Measurements from ENCODE around the gene ITGB3.
A peak's percentile ranks its signal among the peaks of the same experiment; 100 is the strongest.
"Not testable (repeated sequence)": the region's sequence is repeated elsewhere in the genome, so short reads cannot be mapped to it uniquely, and the experiment has no call there.

Gene ITGB3

GRCh38 chr17:47223460-47223859, 30.2 kb upstream of the ITGB3 start:
- no peak for DNase-seq

GRCh38 chr17:47224077-47224476, 29.6 kb upstream of the ITGB3 start:
- not testable (repeated sequence) for DNase-seq

- DNase-seq = no peak
Observed at GRCh38 chr17:47224966-47225365, 28.7 kb upstream of the ITGB3 start.

GRCh38 chr17:47225436-47225858, 28.2 kb upstream of the ITGB3 start:
- no peak for DNase-seq

- no peak for DNase-seq
Observed at GRCh38 chr17:47225911-47226688, 27.5 kb upstream of the ITGB3 start.

- no peak for DNase-seq
Observed at GRCh38 chr17:47227862-47228261, 25.8 kb upstream of the ITGB3 start.

GRCh38 chr17:47229535-47230443, 23.8 kb upstream of the ITGB3 start:
- peak; percentile 52 for DNase-seq

DNA sequence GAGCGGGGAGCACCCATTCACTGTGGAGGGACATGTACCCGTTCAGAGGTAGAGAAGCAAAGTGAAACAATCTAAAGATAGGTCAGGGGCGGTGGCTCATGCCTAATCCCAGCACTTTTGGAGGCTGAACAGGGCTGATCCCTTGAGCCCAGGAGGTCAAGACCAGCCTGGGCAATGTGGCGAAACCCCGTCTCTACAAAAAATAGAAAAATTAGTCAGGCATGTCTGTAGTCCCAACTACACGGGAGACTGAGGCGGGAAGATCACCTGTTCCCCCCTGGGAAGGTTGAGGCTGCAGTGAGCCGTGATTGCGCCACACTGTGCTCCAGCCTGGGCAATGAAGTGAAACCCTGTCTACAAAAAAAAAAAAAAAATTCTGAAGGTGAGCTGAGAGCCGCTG, 22.8 kb upstream of the ITGB3 start:
- no peak for DNase-seq

GRCh38 chr17:47231334-47231733, 22.3 kb upstream of the ITGB3 start:
- no peak for DNase-seq

DNA sequence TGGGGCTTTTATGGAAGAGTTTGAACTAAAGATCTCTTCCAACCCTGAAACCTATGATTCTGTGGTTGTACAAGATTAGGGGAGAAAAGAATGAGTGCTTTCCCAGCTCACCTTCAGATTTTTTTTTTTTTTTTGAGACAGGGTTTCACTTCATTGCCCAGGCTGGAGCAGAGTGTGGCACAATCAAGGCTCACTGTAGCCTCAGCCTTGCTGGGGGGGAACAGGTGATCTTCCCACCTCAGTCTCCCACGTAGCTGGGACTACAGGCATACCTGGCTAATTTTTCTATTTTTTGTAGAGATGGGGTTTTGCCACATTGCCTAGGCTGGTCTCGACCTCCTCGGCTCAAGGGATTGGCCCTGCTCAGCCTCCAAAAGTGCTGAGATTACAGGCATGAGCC, 21.8 kb upstream of the ITGB3 start:
- DNase-seq = no peak

DNA sequence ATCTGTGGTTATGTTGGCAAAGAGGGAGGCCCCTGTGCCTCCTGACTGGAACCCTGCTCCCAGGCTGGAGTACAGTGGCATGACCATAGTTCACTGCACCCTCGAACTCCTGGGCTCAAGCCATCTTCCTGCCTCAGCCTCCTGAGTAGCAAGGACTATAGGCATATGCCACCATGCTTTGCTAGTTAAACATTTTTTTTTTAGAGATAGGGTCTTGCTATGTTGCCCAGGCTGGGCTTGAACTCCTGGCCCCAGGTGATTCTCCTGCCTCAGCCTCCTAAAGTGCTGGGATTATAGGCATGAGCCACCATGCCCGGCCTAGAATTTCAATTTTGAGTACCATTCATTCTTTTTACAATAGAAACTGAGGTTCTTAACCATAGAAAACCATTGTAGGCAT, 21.2 kb upstream of the ITGB3 start:
- no peak for DNase-seq

GRCh38 chr17:47235506-47235905, 18.1 kb upstream of the ITGB3 start:
- DNase-seq = no peak

DNA sequence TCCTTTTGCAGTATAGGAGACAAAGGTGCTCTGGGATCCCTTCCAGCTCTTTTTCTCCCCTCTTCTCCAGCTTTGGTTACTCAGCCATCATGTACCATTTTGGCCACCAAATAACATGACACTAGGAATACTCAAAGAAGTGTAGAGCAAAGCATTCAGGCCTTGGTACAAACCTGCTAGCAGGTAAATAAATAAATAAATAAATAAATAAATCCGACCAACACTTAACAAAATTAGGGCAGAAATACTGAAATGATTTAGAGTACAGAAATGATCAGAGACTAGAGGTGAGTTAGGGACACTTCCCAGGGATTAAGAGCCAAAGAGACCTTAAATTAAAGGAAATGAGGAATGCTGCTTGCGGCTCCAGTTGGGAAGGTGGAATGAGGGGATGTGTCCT, 17.7 kb upstream of the ITGB3 start:
- DNase-seq = no peak

DNA sequence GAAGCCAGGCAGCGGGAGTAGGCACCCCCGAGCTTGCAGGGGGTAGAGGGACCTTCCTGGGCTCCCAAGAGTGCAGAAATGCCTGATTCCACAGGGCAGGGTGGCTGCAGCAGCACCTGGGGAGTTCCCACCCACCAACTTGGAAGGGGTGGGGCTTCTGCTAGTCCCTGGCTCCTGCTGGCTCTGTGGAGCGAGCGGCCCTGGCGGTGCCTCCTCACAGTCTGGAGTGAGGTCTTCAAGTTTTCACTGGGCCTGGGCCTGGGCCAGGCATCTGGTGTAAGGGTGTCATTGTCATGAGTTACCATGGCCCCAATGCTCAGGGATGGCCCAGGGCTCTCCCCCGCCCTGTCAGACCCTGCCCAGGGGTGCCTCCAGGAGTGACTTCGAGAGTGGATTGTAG, 15.8 kb upstream of the ITGB3 start:
- DNase-seq = no peak

- no peak for DNase-seq
Observed at GRCh38 chr17:47238321-47239010, 15.2 kb upstream of the ITGB3 start.

- no peak for DNase-seq
Observed at GRCh38 chr17:47239619-47239966, 14.0 kb upstream of the ITGB3 start.

- DNase-seq = no peak
Observed at GRCh38 chr17:47239967-47240651, 13.5 kb upstream of the ITGB3 start.

- no peak for DNase-seq
Observed at GRCh38 chr17:47240806-47241205, 12.8 kb upstream of the ITGB3 start.

GRCh38 chr17:47242648-47243047, 11.0 kb upstream of the ITGB3 start:
- DNase-seq = no peak

DNA sequence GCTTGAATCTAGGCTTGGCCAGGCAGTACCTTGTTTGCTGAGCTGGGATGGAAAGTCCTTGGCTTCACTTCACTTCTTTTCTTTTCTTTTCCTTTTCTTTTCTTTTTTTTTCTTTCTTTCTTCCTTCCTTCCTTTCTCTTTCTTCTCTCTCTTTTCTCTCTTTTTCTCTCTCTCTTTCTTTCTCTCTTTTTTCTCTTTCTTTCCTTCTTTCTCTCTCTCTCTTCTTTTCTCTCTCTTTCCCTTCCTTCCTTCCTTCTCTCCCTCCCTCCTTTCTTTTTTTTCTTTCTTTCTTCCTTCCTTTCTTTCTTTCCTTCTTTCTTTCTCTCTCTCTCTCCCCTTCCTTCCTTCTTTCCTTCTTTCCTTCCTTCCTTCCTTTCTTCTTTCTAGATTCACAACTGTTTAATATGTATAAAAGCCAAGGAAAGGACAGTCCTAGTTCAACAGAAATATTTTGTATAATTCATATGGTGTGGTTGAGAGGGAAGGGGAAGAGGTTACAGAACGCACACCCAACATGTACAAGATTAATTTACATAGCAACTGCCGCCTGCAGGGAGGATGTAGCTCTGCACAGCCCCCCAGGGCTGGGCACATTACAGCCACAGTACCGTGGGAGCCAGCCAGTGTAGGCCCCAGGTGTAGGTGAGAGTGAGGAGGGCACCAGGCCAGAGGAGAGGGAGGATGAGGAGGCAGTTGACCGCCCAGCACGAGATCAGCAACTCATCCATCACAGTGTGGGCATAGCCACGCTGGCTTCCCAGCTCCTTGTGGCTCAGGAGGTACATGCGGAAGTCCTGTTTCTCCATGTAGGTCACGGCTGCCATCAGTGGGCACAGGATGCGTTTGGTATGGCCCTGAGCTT, 9.7 kb upstream of the ITGB3 start:
- no peak for DNase-seq

DNA sequence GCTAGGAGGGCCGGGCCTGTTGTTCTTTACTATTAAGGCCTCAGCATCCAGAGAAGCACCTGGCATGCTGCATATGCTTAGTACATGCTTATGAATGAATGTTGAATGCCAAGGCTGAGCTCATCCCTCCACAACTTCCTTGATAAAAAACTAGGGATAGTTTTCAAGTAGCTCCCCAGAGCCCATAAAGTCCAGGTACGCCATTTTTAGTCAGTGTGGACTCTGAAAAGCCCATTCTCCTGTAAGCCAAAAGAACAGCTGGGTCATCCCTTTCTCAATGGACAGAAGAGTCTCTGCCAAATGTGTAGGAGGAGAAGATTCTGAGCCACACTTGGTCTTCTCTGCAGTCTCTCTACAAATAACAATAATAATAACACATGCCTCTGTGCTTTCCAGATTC, 8.9 kb upstream of the ITGB3 start:
- DNase-seq = no peak

DNA sequence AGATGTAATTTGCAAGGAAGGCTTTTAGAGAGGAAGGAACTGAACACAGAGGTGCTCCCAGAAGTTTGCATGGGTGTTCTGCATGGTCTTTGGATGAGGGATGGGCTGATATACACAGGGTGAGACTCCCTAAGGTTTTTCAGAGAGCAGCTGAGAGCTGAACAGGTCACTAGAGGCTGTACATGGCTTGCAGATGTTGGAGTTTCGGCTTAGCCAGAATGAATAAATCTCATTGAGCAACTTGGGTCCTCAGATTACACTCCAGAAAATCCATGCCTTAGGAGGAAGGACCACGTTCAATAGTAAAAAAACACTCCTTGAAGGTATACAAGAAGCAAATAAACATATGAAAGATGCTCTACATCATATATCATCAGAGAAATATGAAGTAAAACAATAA, 7.5 kb upstream of the ITGB3 start:
- no peak for DNase-seq
